Measurements from ENCODE around the gene PAX1.

Gene PAX1

GRCh38 chr20:21701171-21701876 is 4.1 kb upstream of the PAX1 start:
- H3K9me3 Mint-ChIP-seq = no peaks in the 10 kb centered on the region
- peak overlapping the region in 2 of 3 experiments; percentile 24 to 47 for H3K4me3 Mint-ChIP-seq
- peaks cover 24% of the 10 kb centered on the region for H3K4me1 Mint-ChIP-seq
- H3K27ac Mint-ChIP-seq = no peak overlapping the region
- peaks cover 98% of the 10 kb centered on the region for H3K27me3 Mint-ChIP-seq (ENCODE audit: low read depth)
- TF ChIP-seq CTCF (IDR thresholded peaks at IDR 0.05; ENCODE audit: unreplicated experiment in 3 of 3) = no peak
- no peaks in the 10 kb centered on the region for H3K36me3 Mint-ChIP-seq (ENCODE audit: low read depth)

GRCh38 chr20:21702016-21702415 is 3.4 kb upstream of the PAX1 start:
- Mint-ChIP-seq H3K27me3 (ENCODE audit: low read depth) (peaks cover 98% of the 10 kb centered on the region), H3K9me3 (no peaks in the 10 kb centered on the region), H3K4me3 (peak overlapping the region in 2 of 3 experiments; percentile 11 to 76), H3K36me3 (ENCODE audit: low read depth) (no peaks in the 10 kb centered on the region), H3K4me1 (peaks cover 24% of the 10 kb centered on the region), H3K27ac (no peak overlapping the region)
- no peak for TF ChIP-seq CTCF (IDR thresholded peaks at IDR 0.05; ENCODE audit: unreplicated experiment in 3 of 3)

GRCh38 chr20:21702553-21703470 is 2.7 kb upstream of the PAX1 start:
- Mint-ChIP-seq H3K27ac (peak overlapping the region in 1 of 3 experiments; percentile 3), H3K4me3 (peak overlapping the region; percentile 65 to 76 (median 69)), H3K9me3 (no peaks in the 10 kb centered on the region), H3K27me3 (ENCODE audit: low read depth) (peaks cover 98% of the 10 kb centered on the region), H3K4me1 (peaks cover 29% of the 10 kb centered on the region), H3K36me3 (ENCODE audit: low read depth) (no peaks in the 10 kb centered on the region)
- TF ChIP-seq CTCF (IDR thresholded peaks at IDR 0.05; ENCODE audit: unreplicated experiment in 3 of 3) = peak; percentile 76 to 84 (median 79)

GRCh38 chr20:21703717-21704407 is 1.6 kb upstream of the PAX1 start:
- H3K27ac Mint-ChIP-seq = no peak overlapping the region
- H3K36me3 Mint-ChIP-seq (ENCODE audit: low read depth) = no peaks in the 10 kb centered on the region
- no peak for TF ChIP-seq CTCF (IDR thresholded peaks at IDR 0.05; ENCODE audit: unreplicated experiment in 3 of 3)
- H3K9me3 Mint-ChIP-seq = no peaks in the 10 kb centered on the region
- peaks cover 33% of the 10 kb centered on the region for H3K4me1 Mint-ChIP-seq
- peaks cover 98% of the 10 kb centered on the region for H3K27me3 Mint-ChIP-seq (ENCODE audit: low read depth)
- H3K4me3 Mint-ChIP-seq = peak overlapping the region; percentile 65 to 81 (median 76)

- Mint-ChIP-seq H3K27ac (no peak overlapping the region), H3K4me3 (peak overlapping the region; percentile 70 to 81 (median 76)), H3K4me1 (peaks cover 33% of the 10 kb centered on the region), H3K36me3 (ENCODE audit: low read depth) (no peaks in the 10 kb centered on the region), H3K27me3 (ENCODE audit: low read depth) (peaks cover 98% of the 10 kb centered on the region), H3K9me3 (no peaks in the 10 kb centered on the region)
- TF ChIP-seq CTCF (IDR thresholded peaks at IDR 0.05; ENCODE audit: unreplicated experiment in 3 of 3) = no peak
These were observed 767 bp upstream of the PAX1 start for GRCh38 chr20:21704408-21705385.

All from nephron (organoid).